H9 (cell line): ENCODE results near the gene MAPKAPK2. TPM values are rescaled to one million over a fixed set of nuclear protein-coding genes. Genes with fewer than 3 reads are reported as not detected.

Experiments
- DNase-seq: peaks from one replicate; pipeline ENCODE4 v3.0.0-alpha.2; 2017
- H2AFZ ChIP-seq: one replicate; pipeline ENCODE4 v1.6.1; 2013; ENCODE audit warnings: mild to moderate bottlenecking, low read length, control low read depth, moderate library complexity
- H2AK5ac ChIP-seq: 2 replicates; pipeline ENCODE4 v1.6.1; 2013; ENCODE audit warnings: low read length, control low read depth, mixed read lengths; ENCODE audit not compliant: insufficient read length
- H2BK120ac ChIP-seq: one replicate; pipeline ENCODE4 v1.6.1; 2013; ENCODE audit warnings: low read depth, mild to moderate bottlenecking, low read length, control low read depth, inconsistent platforms; ENCODE audit not compliant: poor library complexity, severe bottlenecking
- H2BK12ac ChIP-seq: 2 replicates; pipeline ENCODE4 v1.6.1; 2013; ENCODE audit warnings: low read length, control low read depth, mixed read lengths, low read depth; ENCODE audit not compliant: insufficient read length
- H2BK15ac ChIP-seq: 2 replicates; pipeline ENCODE4 v1.6.1; 2013; ENCODE audit warnings: low read depth, low read length, control low read depth
- H2BK20ac ChIP-seq: one replicate; pipeline ENCODE4 v1.6.1; 2013; ENCODE audit warnings: low read depth, mild to moderate bottlenecking, low read length, control low read depth, inconsistent platforms; ENCODE audit not compliant: poor library complexity, severe bottlenecking
- H2BK5ac ChIP-seq: 2 replicates; pipeline ENCODE4 v1.6.1; 2013; ENCODE audit warnings: low read length, control low read depth, mixed read lengths; ENCODE audit not compliant: insufficient read length
- H3K14ac ChIP-seq: 2 replicates; pipeline ENCODE4 v1.6.1; 2013; ENCODE audit warnings: low read length, control low read depth; ENCODE audit not compliant: insufficient read depth
- H3K18ac ChIP-seq: 2 replicates; pipeline ENCODE4 v1.6.1; 2013; ENCODE audit warnings: low read depth, mild to moderate bottlenecking, mixed read lengths, low read length, control low read depth; ENCODE audit not compliant: insufficient read length
- H3K23ac ChIP-seq: 2 replicates; pipeline ENCODE4 v1.6.1; 2013; ENCODE audit warnings: low read length, control low read depth, mixed read lengths, low read depth; ENCODE audit not compliant: insufficient read length
- H3K23me2 ChIP-seq: 2 replicates; pipeline ENCODE4 v1.6.1; 2013; ENCODE audit warnings: low read depth, mild to moderate bottlenecking, mixed read lengths, low read length, control low read depth; ENCODE audit not compliant: insufficient read length, poor library complexity, severe bottlenecking
- H3K27ac ChIP-seq: 2 replicates; pipeline ENCODE4 v1.5.1; 2013; ENCODE audit warnings: low read length, control low read depth, mixed read lengths, low read depth; ENCODE audit not compliant: insufficient read length
- H3K27me3 ChIP-seq: 2 replicates; pipeline ENCODE4 v1.6.1; 2013; ENCODE audit warnings: low read length, control low read depth, inconsistent platforms; ENCODE audit not compliant: insufficient read depth
- H3K4ac ChIP-seq: 2 replicates; pipeline ENCODE4 v1.6.1; 2013; ENCODE audit warnings: low read depth, mild to moderate bottlenecking, control low read depth, inconsistent platforms, low read length, moderate library complexity
- H3K4me1 ChIP-seq: 2 replicates; pipeline ENCODE4 v1.6.1; 2013; ENCODE audit warnings: low read length, control low read depth, inconsistent platforms; ENCODE audit not compliant: insufficient read depth
- H3K4me2 ChIP-seq: 2 replicates; pipeline ENCODE4 v1.6.1; 2013; ENCODE audit warnings: low read length, control low read depth, mixed read lengths; ENCODE audit not compliant: insufficient read length, insufficient read depth
- H3K56ac ChIP-seq: 2 replicates; pipeline ENCODE4 v1.6.1; 2013; ENCODE audit warnings: low read depth, mild to moderate bottlenecking, mixed read lengths, low read length, control low read depth; ENCODE audit not compliant: insufficient read length
- H3K79me1 ChIP-seq: 2 replicates; pipeline ENCODE4 v1.6.1; 2013; ENCODE audit warnings: low read depth, mild to moderate bottlenecking, moderate library complexity, low read length, control low read depth, inconsistent platforms; ENCODE audit not compliant: insufficient read depth, poor library complexity, severe bottlenecking
- H3K79me2 ChIP-seq: 2 replicates; pipeline ENCODE4 v1.6.1; 2013; ENCODE audit warnings: low read length, control low read depth, inconsistent platforms; ENCODE audit not compliant: insufficient read depth
- H3K9ac ChIP-seq: 2 replicates; pipeline ENCODE4 v1.6.1; 2013; ENCODE audit warnings: low read length, control low read depth, mixed read lengths; ENCODE audit not compliant: insufficient read length; ENCODE audit errors: extremely low read depth
- H3K9me3 ChIP-seq: one replicate; pipeline ENCODE4 v1.6.1; 2013; ENCODE audit warnings: low read depth, low read length, inconsistent platforms; ENCODE audit not compliant: control insufficient read depth
- H3T11ph ChIP-seq: one replicate; pipeline ENCODE4 v1.6.1; 2013; ENCODE audit warnings: mild to moderate bottlenecking, low read length, control low read depth, inconsistent platforms
- H4K20me1 ChIP-seq: one replicate; pipeline ENCODE4 v1.6.1; 2013; ENCODE audit not compliant: control insufficient read depth, insufficient read length, insufficient read depth
- H4K5ac ChIP-seq: 2 replicates; pipeline ENCODE4 v1.6.1; 2013; ENCODE audit warnings: low read depth, mild to moderate bottlenecking, mixed read lengths, low read length, control low read depth; ENCODE audit not compliant: insufficient read length
- H4K8ac ChIP-seq: replicated peaks from 2 replicates; pipeline ENCODE4 v1.6.1; 2013; ENCODE audit warnings: low read length, control low read depth, mixed read lengths, low read depth; ENCODE audit not compliant: insufficient read length
- H4K91ac ChIP-seq: 2 replicates; pipeline ENCODE4 v1.6.1; 2013; ENCODE audit warnings: low read depth, mild to moderate bottlenecking, moderate library complexity, mixed read lengths, low read length, control low read depth; ENCODE audit not compliant: insufficient read length
- H3K27ac Mint-ChIP-seq, 3 experiments: 2 replicates in 2 of 3; 3 replicates in 1 of 3; pipeline ENCODE4 v1.8.0; 2020 to 2021; ENCODE audit warnings: mixed read lengths in 3 of 3, mild to moderate bottlenecking in 1 of 3, moderate library complexity in 1 of 3
- H3K27me3 Mint-ChIP-seq: 2 replicates; pipeline ENCODE4 v1.8.0; 2021; ENCODE audit warnings: low read depth, mild to moderate bottlenecking, moderate library complexity, mixed read lengths
- H3K36me3 Mint-ChIP-seq, 3 experiments: 2 replicates in 2 of 3; 3 replicates in 1 of 3; pipeline ENCODE4 v1.8.0; 2020 to 2021; ENCODE audit warnings: low read depth in 3 of 3, mixed read lengths in 3 of 3; ENCODE audit not compliant: insufficient read depth in 1 of 3
- H3K4me1 Mint-ChIP-seq, 2 experiments: 2 replicates each; pipeline ENCODE4 v1.8.0; 2020; ENCODE audit warnings: mixed read lengths in 2 of 2
- H3K4me3 Mint-ChIP-seq, 2 experiments: 2 replicates in 1 of 2; 3 replicates in 1 of 2; pipeline ENCODE4 v1.8.0; 2020 to 2021; ENCODE audit warnings: mild to moderate bottlenecking in 2 of 2, mixed read lengths in 2 of 2, moderate library complexity in 1 of 2
- H3K9me3 Mint-ChIP-seq, 2 experiments: 2 replicates in 1 of 2; 3 replicates in 1 of 2; pipeline ENCODE4 v1.8.0; 2020; ENCODE audit warnings: mild to moderate bottlenecking in 2 of 2, mixed read lengths in 2 of 2, moderate library complexity in 1 of 2
- CTCF ChIP-seq: fragments of 200-600 bp; sonication (generic); conservative IDR thresholded peaks from 3 replicates; pipeline ENCODE4 v1.8.0; 2021; ENCODE audit warnings: antibody characterized with exemption, mild to moderate bottlenecking
- WGBS: extraction: QIAGEN DNeasy Blood & Tissue Kit; methylation state at CpG from one replicate; pipeline ENCODE4 v1.1.7; 2013; ENCODE audit warnings: missing lambda C conversion rate, low lambda C conversion rate, mixed read lengths; ENCODE audit not compliant: insufficient read length; ENCODE audit errors: extremely low coverage; 5-methylcytosine and 5-hydroxymethylcytosine counted together
- total RNA-seq: library from RNA; stranded (reverse); gene quantifications from 2 replicates; pipeline ENCODE4 v1.2.1, GENCODE V29; 2021

Gene MAPKAPK2
- total RNA-seq, 1 experiment from 2014 or later = 50.1 TPM

GRCh38 chr1:206693592-206693991 lies 8.9 kb downstream of the MAPKAPK2 start:
- no peak overlapping the region for H3K9ac ChIP-seq
- H3K27me3 ChIP-seq = no peaks in the 10 kb centered on the region
- H4K20me1 ChIP-seq = no peaks in the 10 kb centered on the region
- H4K5ac ChIP-seq = no peak overlapping the region
- Mint-ChIP-seq H3K27me3 (peaks cover 6% of the 10 kb centered on the region; the same call in 1 of the 2 replicates), H3K27ac (no peak overlapping the region), H3K9me3 (no peaks in the 10 kb centered on the region), H3K4me3 (no peak overlapping the region), H3K4me1 (peaks cover 64 to 71% of the 10 kb centered on the region in 2 experiments), H3K36me3 (peaks cover 7 to 16% (median 14%) of the 10 kb centered on the region in 3 experiments; a peak in 6 of 7 replicates)
- no peaks in the 10 kb centered on the region for H3K23me2 ChIP-seq
- H3T11ph ChIP-seq = no peak overlapping the region
- H4K8ac ChIP-seq = no peak overlapping the region
- peaks cover 13% of the 10 kb centered on the region; the same call in 1 of the 2 replicates for H3K4me1 ChIP-seq
- H3K18ac ChIP-seq = no peak overlapping the region
- H3K4me2 ChIP-seq = no peak overlapping the region
- DNase-seq = no peak
- no peak overlapping the region for H3K27ac ChIP-seq
- H3K79me1 ChIP-seq = peaks cover 9% of the 10 kb centered on the region
- H3K9me3 ChIP-seq = no peaks in the 10 kb centered on the region
- no peak overlapping the region for H2BK15ac ChIP-seq
- H3K4ac ChIP-seq = no peak overlapping the region
- no peak overlapping the region for H2AFZ ChIP-seq
- H4K91ac ChIP-seq = no peak overlapping the region
- H3K56ac ChIP-seq = no peak overlapping the region
- no peak overlapping the region for H3K23ac ChIP-seq
- H3K79me2 ChIP-seq = peaks cover 8% of the 10 kb centered on the region; the same call in 1 of the 2 replicates
- no peak overlapping the region for H2AK5ac ChIP-seq
- no peak overlapping the region for H2BK20ac ChIP-seq
- no peak for TF ChIP-seq CTCF
- no peak overlapping the region for H2BK12ac ChIP-seq
- H2BK120ac ChIP-seq = no peak overlapping the region
- no CpG with 5 or more reads among the region's 7 CpGs for WGBS
- H2BK5ac ChIP-seq = no peak overlapping the region
- H3K14ac ChIP-seq = no peak overlapping the region
